AG04450 (cell line): ENCODE measurements around the gene LRP1B. TPM values are rescaled to one million over a fixed set of nuclear protein-coding genes. Genes with fewer than 3 reads are reported as not detected.

Experiments used
- CTCF ChIA-PET: fragments of 300-600, 350-600 bp; formaldehyde crosslinking; extraction: SDS; loops from one replicate; lab custom pipeline; 2022; ENCODE audit warnings: antibody characterized with exemption, inconsistent platforms; lab: Charles Lee
- POLR2A ChIA-PET: fragments of 350-600 bp; formaldehyde crosslinking; extraction: SDS; loops from one replicate; lab custom pipeline; 2021; ENCODE audit warnings: antibody characterized with exemption, inconsistent platforms; lab: Yijun Ruan, JAX
- DNase-seq: peaks from one replicate; pipeline ENCODE4 v3.0.0-alpha.2; 2011; ENCODE audit warnings: low read depth, low spot score
- H3K27ac ChIP-seq: one replicate; pipeline ENCODE4 v1.5.1; 2012; ENCODE audit warnings: low read depth, low read length, control low read depth
- H3K27me3 ChIP-seq: one replicate; pipeline ENCODE4 v1.6.0; 2012; ENCODE audit warnings: low read length; ENCODE audit not compliant: control insufficient read depth, insufficient read depth
- H3K4me3 ChIP-seq: 2 replicates; pipeline ENCODE4 v1.5.1; 2011; ENCODE audit warnings: mild to moderate bottlenecking, low read depth, low read length, control low read depth
- H3K9me3 ChIP-seq: 2 replicates; pipeline ENCODE4 v1.5.1; 2012; ENCODE audit warnings: low read length; ENCODE audit not compliant: control insufficient read depth, insufficient read depth
- polyA plus RNA-seq: library from polyadenylated mRNA; depleted of rRNA; stranded (reverse); fragments of >200 nt; gene quantifications from 2 replicates; pipeline ENCODE4 v1.2.3, GENCODE V29; 2011
- TF ChIP-seq, protein P1 (sequence below): IDR thresholded peaks from 2 replicates; pipeline ENCODE4 v1.5.1; 2011; ENCODE audit warnings: low read depth, low read length, control low read depth, inconsistent platforms

The LRP1B gene
- polyA plus RNA-seq, 1 experiment: 0.15 TPM

DNA sequence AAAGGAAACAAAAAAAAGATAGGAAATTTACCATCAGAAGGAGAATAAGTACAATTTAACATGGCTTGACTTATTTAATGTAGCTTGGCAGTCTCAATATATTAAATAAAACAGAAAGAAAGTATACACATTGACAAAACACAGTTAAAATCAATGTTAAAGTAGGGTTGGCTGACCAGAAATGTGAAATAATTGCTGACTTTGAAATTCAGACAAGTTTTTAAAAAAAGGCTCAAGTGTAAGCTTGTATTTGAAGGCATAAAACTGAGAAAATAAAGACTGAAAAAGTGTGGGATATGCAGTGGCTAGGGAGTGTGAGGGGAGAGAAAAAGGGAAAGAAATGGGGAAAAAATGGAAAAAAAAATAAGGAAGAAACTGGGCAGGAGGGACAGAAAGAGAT lies 665.8 kb downstream of the LRP1B start:
- Histone ChIP-seq H3K4me3 (no peak overlapping the region), H3K27ac (no peak overlapping the region), H3K27me3 (no peaks in the 10 kb centered on the region), H3K9me3 (no peaks in the 10 kb centered on the region)
- ChIA-PET POLR2A (interaction anchor here (0.7 kb wide), 1 partner anchor 164 kb away, joined by 3 read pairs; no protein-coding TSS in a partner anchor), CTCF (no interaction called here)
- TF ChIP-seq, protein P1, sequence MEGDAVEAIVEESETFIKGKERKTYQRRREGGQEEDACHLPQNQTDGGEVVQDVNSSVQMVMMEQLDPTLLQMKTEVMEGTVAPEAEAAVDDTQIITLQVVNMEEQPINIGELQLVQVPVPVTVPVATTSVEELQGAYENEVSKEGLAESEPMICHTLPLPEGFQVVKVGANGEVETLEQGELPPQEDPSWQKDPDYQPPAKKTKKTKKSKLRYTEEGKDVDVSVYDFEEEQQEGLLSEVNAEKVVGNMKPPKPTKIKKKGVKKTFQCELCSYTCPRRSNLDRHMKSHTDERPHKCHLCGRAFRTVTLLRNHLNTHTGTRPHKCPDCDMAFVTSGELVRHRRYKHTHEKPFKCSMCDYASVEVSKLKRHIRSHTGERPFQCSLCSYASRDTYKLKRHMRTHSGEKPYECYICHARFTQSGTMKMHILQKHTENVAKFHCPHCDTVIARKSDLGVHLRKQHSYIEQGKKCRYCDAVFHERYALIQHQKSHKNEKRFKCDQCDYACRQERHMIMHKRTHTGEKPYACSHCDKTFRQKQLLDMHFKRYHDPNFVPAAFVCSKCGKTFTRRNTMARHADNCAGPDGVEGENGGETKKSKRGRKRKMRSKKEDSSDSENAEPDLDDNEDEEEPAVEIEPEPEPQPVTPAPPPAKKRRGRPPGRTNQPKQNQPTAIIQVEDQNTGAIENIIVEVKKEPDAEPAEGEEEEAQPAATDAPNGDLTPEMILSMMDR: no peak
- no peak for DNase-seq

DNA sequence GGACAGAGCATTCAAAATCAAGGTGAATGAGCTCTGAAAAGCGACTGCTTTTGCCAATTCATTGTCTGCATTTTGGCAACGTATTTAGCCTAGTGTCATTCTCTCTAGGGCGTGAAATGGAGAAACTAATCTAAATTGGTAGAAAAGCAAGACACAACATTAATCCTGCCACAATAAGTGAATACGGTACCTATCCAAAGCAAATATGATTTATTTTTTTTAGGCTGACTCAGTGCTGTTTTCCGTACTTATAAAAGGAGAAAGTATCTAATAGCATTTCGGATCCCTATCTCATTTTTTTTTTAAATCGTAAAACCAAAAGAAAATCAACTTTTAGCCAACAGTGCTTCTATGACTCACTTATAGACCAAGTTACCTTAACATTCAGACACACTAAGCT lies 672.5 kb downstream of the LRP1B start:
- ChIA-PET CTCF (no interaction called here), POLR2A (no interaction called here)
- Histone ChIP-seq H3K27ac (no peak overlapping the region), H3K27me3 (no peaks in the 10 kb centered on the region), H3K9me3 (no peaks in the 10 kb centered on the region), H3K4me3 (no peak overlapping the region)
- TF ChIP-seq, protein P1: no peak
- no peak for DNase-seq

DNA sequence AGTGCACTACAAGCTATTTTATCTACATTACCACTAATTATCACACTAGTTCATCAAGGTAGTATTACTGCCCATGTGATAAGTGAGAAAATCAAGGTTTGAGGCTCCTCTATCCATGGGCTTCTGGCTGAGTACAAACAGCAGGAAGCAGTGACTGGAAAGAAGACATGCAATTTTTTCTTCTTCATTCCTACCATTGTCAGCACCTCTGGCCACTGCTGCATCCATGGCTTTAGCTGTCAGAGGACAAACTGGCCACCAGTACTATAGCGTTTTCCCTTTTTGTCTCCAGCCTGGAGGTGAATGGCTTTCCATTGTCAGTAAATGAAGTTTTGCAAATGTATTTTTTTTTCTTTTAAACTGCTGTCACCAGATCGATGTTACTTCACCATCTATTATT lies 674.9 kb downstream of the LRP1B start:
- ChIA-PET POLR2A (no interaction called here), CTCF (no interaction called here)
- TF ChIP-seq, protein P1: no peak
- DNase-seq: no peak
- Histone ChIP-seq H3K27me3 (no peaks in the 10 kb centered on the region), H3K4me3 (no peak overlapping the region), H3K9me3 (no peaks in the 10 kb centered on the region), H3K27ac (no peak overlapping the region)

DNA sequence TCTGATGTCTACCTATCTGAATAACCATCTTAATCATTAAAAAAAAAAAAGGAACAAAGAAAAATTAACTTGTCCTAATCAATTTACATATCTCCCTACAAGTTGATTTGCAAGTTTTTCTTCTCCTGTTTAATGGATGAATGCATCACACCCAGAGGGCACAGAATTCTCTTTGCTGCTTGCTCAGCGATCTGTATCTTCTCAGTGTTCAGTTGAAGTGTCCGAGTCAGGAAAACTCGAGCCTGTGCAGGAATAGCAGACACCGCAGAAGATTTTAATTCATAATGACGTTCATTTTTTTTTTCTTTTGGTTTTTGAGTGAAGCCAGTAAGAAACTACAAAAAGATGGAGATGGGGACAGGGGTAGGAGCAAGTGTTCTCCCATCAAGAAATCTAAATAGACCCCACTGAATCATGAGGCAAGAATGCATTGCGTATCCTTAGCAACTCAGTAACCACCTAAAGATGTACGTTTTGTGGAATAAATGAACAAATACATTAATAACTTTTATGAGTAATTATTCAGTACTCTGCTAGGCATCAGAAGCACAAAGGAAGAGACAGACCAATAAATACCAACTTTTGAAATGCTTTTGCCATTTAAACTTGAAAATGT lies 675.5 kb downstream of the LRP1B start:
- CTCF ChIA-PET: no interaction called here
- H3K9me3 ChIP-seq: no peaks in the 10 kb centered on the region

DNA sequence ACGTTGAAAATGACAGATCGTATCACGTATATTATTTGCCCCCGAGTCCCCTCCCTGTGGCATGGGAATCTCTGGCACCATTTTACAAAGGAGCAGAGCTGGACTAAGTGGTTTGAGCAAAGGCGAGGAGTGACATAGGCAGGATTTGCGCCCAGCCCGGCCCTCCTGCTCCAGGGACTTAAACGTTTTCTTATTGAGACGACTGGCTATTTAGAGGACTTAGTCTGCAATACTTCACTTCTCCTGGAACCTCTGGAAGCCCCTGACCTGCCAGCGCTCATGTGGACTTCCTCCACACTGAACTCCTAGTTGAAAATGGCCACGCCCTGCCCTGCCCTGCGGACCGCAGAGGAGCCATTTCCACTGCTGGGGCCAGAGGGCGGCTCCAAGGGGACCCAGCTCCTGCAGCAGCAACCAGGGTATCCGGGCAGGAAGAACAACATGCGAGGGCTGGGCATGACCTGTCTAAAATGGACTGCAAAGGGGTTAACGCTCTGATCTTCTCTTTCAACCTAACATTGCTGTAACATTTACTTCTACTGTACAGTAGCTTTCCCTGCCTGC lies 690.7 kb downstream of the LRP1B start:
- Histone ChIP-seq H3K4me3 (no peak overlapping the region), H3K27ac (no peak overlapping the region), H3K9me3 (no peaks in the 10 kb centered on the region), H3K27me3 (no peaks in the 10 kb centered on the region)
- ChIA-PET CTCF (no interaction called here), POLR2A (no interaction called here)
- no peak for DNase-seq
- TF ChIP-seq, protein P1: no peak

More for the DNA sequence above, 675.5 kb downstream of the LRP1B start:
- Histone ChIP-seq H3K27ac (no peak overlapping the region), H3K27me3 (no peaks in the 10 kb centered on the region), H3K4me3 (no peak overlapping the region)
- TF ChIP-seq, protein P1: no peak
- no peak for DNase-seq
- POLR2A ChIA-PET: no interaction called here
